ENCODE results near the gene TMEM50A. TPM values are rescaled to one million over a fixed set of nuclear protein-coding genes. Genes with fewer than 3 reads are reported as not detected.
"Not testable (repeated sequence)": the region's sequence is repeated elsewhere in the genome, so short reads cannot be mapped to it uniquely, and the experiment has no call there.

TMEM50A gene
- total RNA-seq, 1 donor from 2014 or later, result 144 TPM

DNA sequence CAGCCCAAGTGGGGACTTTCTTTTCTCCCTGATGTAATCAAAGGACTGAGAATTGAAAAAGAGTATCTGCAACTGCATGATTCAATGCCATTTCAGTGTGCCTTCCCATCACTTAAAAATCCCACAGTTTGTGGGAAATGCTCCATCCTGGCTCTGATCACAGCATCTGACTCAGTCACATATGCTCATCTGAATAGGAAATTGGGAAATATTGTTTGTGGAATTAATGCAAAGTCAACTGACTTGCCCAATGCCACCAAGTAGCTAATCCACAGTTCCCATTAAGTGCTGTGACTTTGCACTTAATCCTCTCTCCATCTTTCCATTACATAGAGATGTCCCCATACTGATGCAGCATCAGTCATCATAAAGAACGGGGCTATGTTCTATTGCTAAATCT is 45.0 kb downstream of the TMEM50A start:
- DNase-seq (ENCODE audit: extremely low read depth, low read depth, low spot score), result not testable (repeated sequence)

DNA sequence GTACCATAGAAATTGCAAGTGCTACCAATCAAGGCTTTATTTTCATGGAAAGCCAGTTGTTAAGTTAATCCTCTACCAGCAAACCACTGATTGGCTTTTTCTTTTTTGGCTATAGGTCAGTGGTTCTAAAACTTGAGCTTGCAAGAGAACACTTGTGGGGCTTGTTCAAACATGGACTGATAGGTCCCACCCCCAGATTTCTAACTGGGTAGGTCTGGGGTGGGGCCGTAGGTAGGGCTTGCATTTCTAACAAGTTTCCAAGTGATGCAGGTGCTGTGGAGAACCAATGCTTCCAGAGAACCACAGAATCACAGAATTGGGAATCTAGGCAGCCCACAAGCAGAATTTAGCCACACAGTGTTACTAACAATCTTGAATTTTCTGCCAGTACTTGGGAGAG is 45.7 kb downstream of the TMEM50A start:
- not testable (repeated sequence) for DNase-seq (ENCODE audit: extremely low read depth, low read depth, low spot score)

GRCh38 chr1:25387096-25387495 is 49.0 kb downstream of the TMEM50A start:
- DNase-seq (ENCODE audit: extremely low read depth, low read depth, low spot score), result not testable (repeated sequence)

DNA sequence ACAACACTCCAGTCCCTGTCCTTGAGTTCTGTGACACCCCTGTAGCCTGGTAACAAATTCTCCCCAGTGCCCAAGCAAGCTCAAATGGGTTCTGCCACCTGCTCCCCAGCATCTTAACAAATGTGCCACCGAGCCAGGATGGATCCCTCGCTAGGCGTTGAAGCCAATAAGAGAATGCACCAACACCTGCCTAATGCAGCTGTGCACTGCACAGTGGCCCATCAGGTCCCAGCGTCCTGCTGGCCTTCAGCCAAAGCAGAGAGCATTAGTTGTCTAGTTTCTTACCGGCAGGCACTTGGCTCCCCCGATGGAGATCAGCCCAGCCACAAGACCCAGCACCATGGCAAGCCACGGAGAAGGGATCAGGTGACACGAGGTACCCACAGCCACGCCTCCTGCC is 50.6 kb downstream of the TMEM50A start:
- DNase-seq (ENCODE audit: extremely low read depth, low read depth, low spot score), result not testable (repeated sequence)

DNA sequence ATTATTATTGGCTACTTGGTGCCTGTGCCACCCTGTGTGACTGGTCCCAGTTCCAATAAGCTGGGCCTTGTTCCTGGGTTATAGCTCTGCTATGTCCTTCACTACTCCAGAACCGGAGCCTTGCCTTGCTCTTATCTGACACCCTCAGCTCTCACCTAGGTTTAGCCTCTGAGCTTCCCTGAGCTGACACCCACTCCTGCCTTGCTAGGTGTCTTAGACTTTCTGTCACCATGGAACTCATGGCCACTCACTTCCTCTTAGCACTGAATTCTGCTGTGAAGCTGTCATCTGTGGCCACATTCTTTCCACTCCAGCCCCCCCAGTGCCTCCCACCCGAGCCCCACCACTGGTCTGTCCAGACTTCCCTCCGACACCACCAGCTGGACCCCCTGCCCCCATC is 51.6 kb downstream of the TMEM50A start:
- not testable (repeated sequence) for DNase-seq (ENCODE audit: extremely low read depth, low read depth, low spot score)

DNA sequence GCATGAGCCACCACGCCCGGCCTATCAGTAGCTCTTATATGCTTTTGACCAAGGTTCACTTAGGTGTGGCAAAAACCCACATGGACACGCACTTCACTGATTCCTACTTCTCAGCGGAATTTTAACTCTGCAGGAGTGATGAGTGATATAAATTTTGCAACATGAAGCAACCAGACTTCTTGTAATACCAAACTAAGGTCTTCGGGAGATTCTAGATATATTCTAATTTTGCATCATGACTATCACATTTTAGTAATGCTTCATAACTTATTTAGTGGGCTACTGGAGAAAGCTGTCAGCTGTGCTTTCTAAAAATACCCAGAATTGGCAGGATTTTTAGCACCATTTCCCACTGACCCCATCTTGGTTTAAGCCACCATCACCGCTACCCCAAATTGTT is 54.7 kb downstream of the TMEM50A start:
- DNase-seq (ENCODE audit: extremely low read depth, low read depth, low spot score), result no peak

- DNase-seq (ENCODE audit: extremely low read depth, low read depth, low spot score), result not testable (repeated sequence)
These were observed 59.4 kb downstream of the TMEM50A start for GRCh38 chr1:25397549-25397948.

GRCh38 chr1:25398079-25398478 is 59.9 kb downstream of the TMEM50A start:
- DNase-seq (ENCODE audit: extremely low read depth, low read depth, low spot score), result not testable (repeated sequence)

- DNase-seq (ENCODE audit: extremely low read depth, low read depth, low spot score), result not testable (repeated sequence)
These were observed 65.0 kb downstream of the TMEM50A start for GRCh38 chr1:25402947-25403803.

DNA sequence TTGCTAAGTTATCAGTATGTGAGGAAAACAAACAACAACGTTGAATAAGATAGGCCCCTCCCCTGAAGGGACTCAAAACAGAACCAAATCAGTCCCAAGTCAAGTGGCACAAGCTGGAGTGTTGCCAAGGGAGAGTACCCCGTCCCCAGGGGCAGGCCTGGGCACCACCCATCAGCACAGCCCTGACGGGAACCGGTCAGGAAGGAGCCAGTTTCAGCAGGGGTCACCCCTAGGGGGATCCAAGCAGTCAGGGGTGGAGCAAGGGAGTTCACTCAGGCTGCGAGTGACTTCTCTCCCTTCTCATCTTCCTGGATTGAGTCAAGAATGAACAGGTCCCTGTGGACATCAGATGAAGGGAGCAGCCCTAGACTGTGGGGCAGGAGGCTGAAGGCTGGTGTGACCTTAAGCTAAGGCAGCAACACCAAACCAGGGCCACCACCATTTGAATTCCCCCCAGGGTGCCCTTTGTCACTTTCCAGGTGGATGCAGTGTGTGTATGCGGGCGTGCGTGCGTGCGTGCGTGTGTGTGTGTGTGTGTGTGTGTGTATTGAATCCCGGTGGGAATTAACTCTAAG is 67.7 kb downstream of the TMEM50A start:
- not testable (repeated sequence) for DNase-seq (ENCODE audit: extremely low read depth, low read depth, low spot score)

DNA sequence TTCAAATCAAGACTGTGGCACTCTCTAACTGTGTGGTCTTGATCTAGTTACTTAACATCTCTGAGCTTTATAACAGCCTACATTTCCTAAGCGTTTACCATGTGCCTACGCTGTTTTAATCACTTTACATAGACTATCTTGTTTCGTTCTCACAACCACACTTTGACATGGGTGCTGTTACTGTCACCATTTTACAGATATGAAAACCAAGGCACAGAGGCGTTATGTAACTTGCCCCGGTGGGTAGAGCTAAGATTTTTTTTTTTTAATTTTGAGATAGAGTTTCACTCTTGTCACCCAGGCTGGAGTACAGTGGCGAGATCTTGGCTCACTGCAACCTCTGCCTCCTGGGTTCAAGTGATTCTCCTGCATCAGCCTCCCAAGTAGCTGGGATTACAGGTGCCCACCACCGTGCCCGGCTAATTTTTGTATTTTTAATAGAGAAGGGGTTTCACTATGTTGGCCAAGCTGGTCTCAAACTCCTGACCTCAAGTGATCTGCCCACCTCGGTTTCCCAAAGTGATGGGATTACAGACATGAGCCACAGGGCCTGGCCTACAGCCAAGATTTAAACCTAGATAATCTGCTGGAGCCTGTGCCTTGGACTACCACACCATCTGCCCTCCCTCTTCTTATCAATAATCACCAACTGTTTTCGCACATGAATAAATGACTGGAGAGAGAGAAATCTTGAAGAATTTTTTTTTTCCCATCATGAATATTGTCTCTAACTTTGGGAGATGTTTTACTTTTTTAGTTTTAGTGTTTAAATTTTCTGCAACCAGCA is 71.7 kb downstream of the TMEM50A start:
- not testable (repeated sequence) for DNase-seq (ENCODE audit: extremely low read depth, low read depth, low spot score)

Other genes with a start within 250 kb of the TMEM50A start
- gene SYF2, start 105.8 kb upstream of the TMEM50A start, total RNA-seq, result 30.2 and 57.0 TPM in 2 replicates
- 67.5 and 102 TPM in 2 replicates for gene RSRP1, start 90.9 kb upstream of the TMEM50A start, total RNA-seq
- not detected in 2 replicates for gene RHD, start 65.8 kb upstream of the TMEM50A start, total RNA-seq
- 0.41 TPM in 1 of 2 replicates, not detected in the other for gene RHCE, start 82.5 kb downstream of the TMEM50A start, total RNA-seq
- 16.7 and 18.6 TPM in 2 replicates for gene MACO1, start 92.6 kb downstream of the TMEM50A start, total RNA-seq
- gene LDLRAP1, start 205.3 kb downstream of the TMEM50A start, total RNA-seq, result 14.8 and 19.8 TPM in 2 replicates